ENCODE measurements around the gene PODNL1.

GRCh38 chr19:13942023-13942684 is 3.9 kb upstream of the PODNL1 start:
- TF ChIP-seq POLR2A (IDR thresholded peaks at IDR 0.05; ENCODE audit: low read length) = no peak
- no peak for TF ChIP-seq GATA1 (IDR thresholded peaks at IDR 0.05; ENCODE audit: low read depth, low read length)
